GM12874 (cell line): ENCODE results near the gene PLOD3.

ENCODE experiments used
- CTCF ChIP-seq: IDR thresholded peaks from 2 replicates; pipeline ENCODE4 v1.5.1; 2011; ENCODE audit warnings: low read depth, mild to moderate bottlenecking, control low read depth, low read length, moderate library complexity; ENCODE audit not compliant: insufficient read depth

PLOD3 gene

DNA sequence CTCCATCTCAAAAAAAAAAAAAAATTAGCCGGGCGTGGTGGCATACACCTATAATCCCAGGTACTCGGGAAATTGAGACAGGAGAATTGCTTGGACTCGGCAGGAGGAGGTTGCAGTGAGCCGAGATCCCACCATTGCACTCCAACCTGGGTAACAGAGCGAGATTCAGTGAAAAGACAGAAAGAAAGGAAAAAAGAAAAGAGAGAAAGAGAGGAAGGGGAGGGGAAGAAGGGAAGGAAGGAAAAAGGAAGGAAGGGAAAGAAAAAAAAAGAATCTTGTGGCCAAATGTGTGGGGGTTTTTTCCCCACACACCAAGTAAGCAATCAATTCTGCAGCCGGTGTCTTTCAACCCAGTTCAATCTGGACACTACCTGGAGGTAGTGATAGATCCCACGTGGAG, 28.3 kb downstream of the PLOD3 start:
- no peak for TF ChIP-seq CTCF

DNA sequence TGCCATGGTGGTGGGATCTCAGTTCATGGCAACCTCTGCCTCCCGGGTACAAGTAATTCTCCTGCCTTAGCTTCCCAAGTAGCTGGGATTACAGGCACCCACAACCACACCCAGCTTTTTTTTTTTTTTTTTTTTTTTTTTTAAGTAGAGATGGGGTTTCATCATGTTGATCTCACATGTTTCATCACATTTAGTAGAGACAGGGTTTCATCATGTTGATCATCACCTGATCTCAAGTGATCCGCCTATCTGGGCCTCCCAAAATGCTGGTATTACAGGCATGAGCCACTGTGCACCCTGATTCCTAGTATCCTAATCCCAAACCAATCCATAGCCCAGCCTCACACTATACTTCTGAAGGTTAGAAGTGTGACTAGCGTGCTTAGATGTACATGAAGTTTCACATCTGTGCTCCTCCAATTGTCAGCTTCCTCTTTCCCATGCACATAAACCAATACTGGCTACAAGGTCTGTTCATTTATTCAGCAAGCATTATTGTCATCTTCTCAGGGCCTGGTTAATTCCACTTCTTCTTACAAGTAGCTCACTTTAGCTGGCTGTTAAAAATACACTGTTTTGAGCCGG, 30.4 kb downstream of the PLOD3 start:
- no peak for TF ChIP-seq CTCF

GRCh38 chr7:101186194-101186593, 31.2 kb downstream of the PLOD3 start:
- no peak for TF ChIP-seq CTCF

DNA sequence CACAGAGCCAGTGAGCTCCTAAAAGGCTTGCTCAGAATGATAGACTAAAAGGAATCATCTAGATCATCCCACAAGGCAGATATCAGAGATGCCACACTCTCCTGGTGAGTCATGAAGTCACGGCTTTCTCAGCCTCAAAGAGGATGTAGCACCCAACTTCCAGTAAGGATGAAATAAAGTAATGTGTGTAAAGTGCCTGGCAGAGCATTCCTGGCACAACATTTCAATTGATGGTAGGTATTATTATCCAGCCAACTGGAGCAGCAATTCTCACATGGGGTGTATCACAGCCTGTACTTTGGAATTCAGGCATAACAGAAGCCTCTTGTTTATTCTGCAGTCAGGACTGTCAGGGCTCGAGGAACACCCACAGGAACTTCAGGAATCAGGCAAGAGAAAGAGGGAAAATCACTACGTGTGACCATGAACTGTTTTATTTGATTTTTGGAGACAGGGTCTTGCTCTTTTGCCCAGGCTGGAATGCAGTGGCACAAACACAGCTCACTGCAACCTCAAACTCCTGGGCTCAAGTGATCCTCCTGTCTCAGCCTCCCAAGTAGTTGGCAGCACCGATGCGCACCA, 32.0 kb downstream of the PLOD3 start:
- no peak for TF ChIP-seq CTCF

- TF ChIP-seq CTCF = no peak
Observed at GRCh38 chr7:101180130-101180755, 37.1 kb downstream of the PLOD3 start, which contains the start of gene NAT16. NAT16 (minus strand) TSS chr7:101180293; CDS start chr7:101174807, 5,486 bp downstream.

DNA sequence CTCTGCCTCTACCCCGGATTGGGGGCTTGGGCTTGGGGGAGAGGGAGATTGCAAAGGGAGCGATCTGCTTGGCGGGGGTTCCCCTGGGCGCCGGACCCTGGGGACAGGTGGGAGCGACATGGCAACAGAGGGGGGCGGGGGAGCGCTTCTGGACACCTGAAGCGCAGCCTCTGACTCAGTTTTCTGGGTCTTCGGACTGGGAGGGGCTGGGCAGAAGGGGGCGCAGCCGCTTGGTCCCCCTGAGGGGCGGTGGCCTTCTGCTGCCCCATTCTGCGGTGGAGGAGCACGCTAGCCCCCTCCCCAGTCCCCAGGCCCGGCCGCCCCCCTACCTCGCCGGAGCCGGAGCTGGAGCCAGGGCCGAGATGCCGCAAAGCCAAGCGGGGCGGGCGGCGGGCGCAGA, 37.7 kb downstream of the PLOD3 start:
- no peak for TF ChIP-seq CTCF

DNA sequence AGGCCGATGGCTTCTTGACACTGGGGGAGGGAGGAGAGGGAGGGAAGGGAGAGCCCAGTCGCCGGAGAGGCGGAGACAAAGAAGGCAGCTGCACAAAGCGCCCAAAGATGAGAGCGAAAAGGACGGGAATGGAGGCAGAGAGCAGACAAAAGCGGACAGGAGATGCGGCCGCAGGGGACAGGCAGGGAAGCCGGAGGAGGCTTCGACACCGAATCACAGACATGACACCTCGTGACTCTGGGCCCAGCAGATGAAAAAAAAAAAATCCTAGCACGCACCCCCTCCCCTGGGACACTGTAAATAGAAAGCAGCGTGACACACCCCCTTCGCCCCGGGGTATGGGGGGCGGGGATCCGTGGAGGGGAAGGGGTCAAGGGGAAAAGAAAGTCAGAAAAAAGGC, 38.3 kb downstream of the PLOD3 start:
- no peak for TF ChIP-seq CTCF
